Right cardiac atrium (tissue), 5 donors: ENCODE results near the gene SERHL2. TPM values are rescaled to one million over a fixed set of nuclear protein-coding genes. Genes with fewer than 3 reads are reported as not detected.

Source experiments
- ATAC-seq, 2 donors: fragments of 200-7000 bp; cut with Tn5 transposase; one replicate each; pipeline versions ENCODE4 v1.8.0 to v1.9.1; 2020; ENCODE audit warnings: moderate library complexity in 2 of 2, mild to moderate bottlenecking in 1 of 2
- DNase-seq, 3 donors: peaks; one replicate each; pipeline ENCODE4 v3.0.0-alpha.2; 2020
- H3K27ac ChIP-seq: one replicate; pipeline ENCODE4 v1.5.1; 2013; ENCODE audit warnings: mild to moderate bottlenecking, low read length, control low read depth, moderate library complexity
- H3K27me3 ChIP-seq: one replicate; pipeline ENCODE4 v1.6.1; 2013; ENCODE audit not compliant: control insufficient read depth, insufficient read depth
- H3K4me1 ChIP-seq: one replicate; pipeline ENCODE4 v1.6.1; 2013; ENCODE audit warnings: low read length; ENCODE audit not compliant: control insufficient read depth, insufficient read depth
- H3K4me3 ChIP-seq: one replicate; pipeline ENCODE4 v1.5.1; 2013; ENCODE audit warnings: low read length, control low read depth
- H3K9me3 ChIP-seq: one replicate; pipeline ENCODE4 v1.6.1; 2013; ENCODE audit warnings: low read length; ENCODE audit not compliant: control insufficient read depth
- WGBS: extraction: QIAGEN DNeasy Blood & Tissue Kit; methylation state at CpG from one replicate; pipeline ENCODE4 v1.1.7; 2013; 5-methylcytosine and 5-hydroxymethylcytosine counted together
- intact Hi-C, 4 donors: fragments of 100-400 bp; cut with DNase I; formaldehyde crosslinking; loops; one replicate each; pipeline versions ENCODE4 v1.11.0 to v1.14.0; 2022 to 2023
- polyA plus RNA-seq: library from polyadenylated mRNA; stranded (reverse); fragments of 200-250 nt; gene quantifications from one replicate; pipeline ENCODE4 v1.2.3, GENCODE V29; 2013
- total RNA-seq, 4 donors: library from RNA; stranded (reverse); fragmentation: NEBNext Ultra II Directional; extraction: Animal tissue kit (Norgen Biotek cat#: 25700); gene quantifications; one replicate each; pipeline ENCODE4 v1.2.1, GENCODE V29; 2021
- donor health status: healthy with polysubstance abuse.
- donor health status: DM: no; HTN: yes; CAD: no.
- donor health status: DM: no; HTN: no; CAD: no.
- donor health status: DM: no; HTN: yes; CAD: no; lungs with severe emphysema.
- donor health status: DM: yes; HTN: yes; CAD: no.

The SERHL2 gene
- total and polyA plus RNA-seq, 5 donors, result 3.3 to 5.0 (median 4.8) TPM

DNA sequence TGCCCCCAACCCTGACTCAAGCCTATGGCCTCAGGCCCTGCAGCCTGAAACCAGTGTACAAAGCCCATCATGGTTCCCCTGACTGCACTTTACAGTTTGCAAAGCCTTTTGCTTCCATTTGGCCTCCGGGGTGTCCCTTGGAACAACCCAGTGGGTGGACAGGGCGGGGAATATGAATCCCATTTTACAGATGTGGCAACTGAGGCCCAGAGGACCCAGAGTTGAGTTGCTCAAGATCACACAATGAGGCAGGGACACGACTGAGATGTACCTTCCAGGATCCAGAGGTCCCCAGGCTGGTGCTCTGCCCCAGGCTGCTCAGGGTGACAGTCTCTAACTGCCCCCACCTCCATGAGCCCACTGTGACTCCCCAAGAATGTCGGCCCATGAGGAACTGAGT is 66.3 kb downstream of the SERHL2 start:
- H3K4me1 ChIP-seq, result peaks cover 3% of the 10 kb centered on the region
- intact Hi-C loops, result no loop called here
- no peaks in the 10 kb centered on the region for H3K9me3 ChIP-seq
- no peak overlapping the region for H3K4me3 ChIP-seq
- ATAC-seq, result no peak
- no peak for DNase-seq
- H3K27ac ChIP-seq, result no peak overlapping the region
- 93% methylated on average over 4 of the region's 4 CpGs for WGBS
- H3K27me3 ChIP-seq, result no peaks in the 10 kb centered on the region

DNA sequence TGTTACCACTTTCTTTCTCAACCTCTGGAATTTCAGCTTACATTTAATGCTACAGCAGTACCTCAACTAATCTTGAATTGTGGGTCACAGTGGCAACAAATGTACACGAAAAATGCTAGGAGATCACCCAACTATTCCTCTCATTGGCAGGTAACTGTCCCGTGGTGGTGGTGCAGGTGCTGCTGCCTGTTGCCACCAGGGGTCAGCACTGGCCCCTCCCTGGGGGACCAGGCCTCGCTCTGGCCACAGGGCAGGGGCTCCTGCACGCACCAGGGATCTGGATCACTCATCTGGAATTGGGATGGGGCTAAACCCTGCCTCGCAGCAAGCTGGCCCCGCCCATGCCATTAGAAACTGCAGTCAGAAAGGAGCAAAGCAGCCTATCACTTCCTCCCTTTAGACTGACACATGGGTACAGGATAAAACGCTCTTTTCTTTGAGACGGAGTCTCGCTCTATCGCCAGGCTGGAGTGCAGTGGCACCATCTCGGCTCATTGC is 67.8 kb downstream of the SERHL2 start:
- Histone ChIP-seq H3K9me3 (no peaks in the 10 kb centered on the region), H3K4me3 (no peak overlapping the region), H3K27me3 (no peaks in the 10 kb centered on the region), H3K27ac (no peak overlapping the region), H3K4me1 (peaks cover 3% of the 10 kb centered on the region)
- 46% methylated on average over 11 of the region's 11 CpGs for WGBS
- ATAC-seq (peak; percentile 52 to 56), DNase-seq (peak; percentile 77 to 90 (median 88))
- intact Hi-C loops, result no loop called here

DNA sequence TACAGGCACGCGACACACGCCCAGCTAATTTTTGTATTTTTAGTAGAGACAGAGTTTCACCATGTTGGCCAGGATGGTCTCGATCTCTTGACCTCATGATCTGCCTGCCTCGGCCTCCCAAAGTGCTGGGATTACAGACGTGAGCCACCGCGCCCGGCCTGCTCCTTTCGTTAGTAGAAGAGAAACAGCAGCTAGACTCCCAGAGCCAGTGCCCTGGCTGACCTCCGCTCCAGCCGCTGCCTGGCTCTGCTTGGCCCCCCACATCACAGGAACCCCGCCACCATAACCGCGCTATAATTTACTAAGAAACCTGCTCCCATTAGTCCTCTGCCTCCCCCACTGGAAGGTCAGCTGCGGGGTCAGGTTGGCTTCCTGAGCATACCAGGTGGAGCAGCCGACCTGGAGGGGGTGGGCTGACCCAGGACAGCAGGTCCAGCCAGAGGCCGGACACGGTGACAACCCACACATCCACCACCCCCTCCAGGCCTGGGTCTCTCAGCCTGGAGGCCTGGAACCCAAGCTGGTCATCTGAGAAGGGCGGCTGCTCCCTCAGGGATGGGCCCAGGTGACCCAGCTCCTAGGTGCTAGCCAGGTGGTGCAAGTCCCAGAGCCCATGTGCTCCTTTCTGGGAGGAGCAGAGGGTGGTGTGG is 68.4 kb downstream of the SERHL2 start:
- WGBS, result 89% methylated on average over 20 of the region's 20 CpGs
- H3K4me1 ChIP-seq, result peaks cover 3% of the 10 kb centered on the region
- intact Hi-C loops, result no loop called here
- peak in 1 of 3 donors; percentile 54 for DNase-seq
- H3K9me3 ChIP-seq, result no peaks in the 10 kb centered on the region
- H3K4me3 ChIP-seq, result no peak overlapping the region
- no peak overlapping the region for H3K27ac ChIP-seq
- H3K27me3 ChIP-seq, result no peaks in the 10 kb centered on the region
- no peak for ATAC-seq

DNA sequence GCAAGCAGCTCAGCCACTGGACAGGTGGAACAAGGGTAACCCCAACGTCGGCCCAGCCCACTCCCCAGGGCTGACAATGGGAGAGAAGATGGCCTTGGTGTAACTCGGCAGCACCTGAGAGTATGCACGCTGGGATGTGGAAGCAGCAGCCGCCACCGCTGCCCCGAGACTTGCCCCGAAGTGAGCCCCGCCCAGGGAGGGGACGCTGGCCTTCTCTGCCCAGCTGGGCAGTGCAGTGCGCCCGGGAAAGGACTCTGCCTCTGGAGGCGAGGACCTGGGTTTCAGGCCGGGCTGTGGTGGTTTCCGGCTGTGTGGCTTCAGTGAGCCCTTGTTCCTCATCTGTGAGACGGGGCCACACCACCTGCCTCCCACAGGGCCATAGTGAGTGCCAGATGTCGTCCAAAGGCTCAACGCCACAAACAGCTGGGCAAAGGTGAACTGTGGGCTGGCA is 69.6 kb downstream of the SERHL2 start:
- Histone ChIP-seq H3K27ac (peak overlapping the region; percentile 9), H3K4me1 (no peaks in the 10 kb centered on the region), H3K27me3 (no peaks in the 10 kb centered on the region), H3K9me3 (no peaks in the 10 kb centered on the region), H3K4me3 (no peak overlapping the region)
- intact Hi-C loops, result no loop called here
- no peak for ATAC-seq
- peak in 1 of 3 donors; percentile 60 for DNase-seq
- 81% methylated on average over 18 of the region's 18 CpGs for WGBS

Other genes starting within 250 kb of the SERHL2 start
- gene NFAM1, start 121.6 kb upstream of the SERHL2 start, total RNA-seq, result 1 to 10 TPM; 2.5 to 4.9 (median 3.2) TPM
- 1.0 TPM for gene NFAM1, start 121.6 kb upstream of the SERHL2 start, polyA plus RNA-seq
- 10 to 100 TPM; 23.5 to 29.8 (median 25.1) TPM for gene RRP7A, start 34.2 kb upstream of the SERHL2 start, total RNA-seq
- 19.3 TPM for gene RRP7A, start 34.2 kb upstream of the SERHL2 start, polyA plus RNA-seq
- 10 to 100 TPM; 33.2 to 44.7 (median 38.7) TPM for gene POLDIP3, start 60.9 kb downstream of the SERHL2 start, total RNA-seq
- 20.8 TPM for gene POLDIP3, start 60.9 kb downstream of the SERHL2 start, polyA plus RNA-seq
- gene ATP5MGL, start 86.6 kb downstream of the SERHL2 start, total RNA-seq, result 1 to 10 TPM in 1 of 4 donors, under 1 TPM in 2, not detected in 1; 0.40 to 1.1 (median 0.47) TPM
- 0.16 TPM for gene ATP5MGL, start 86.6 kb downstream of the SERHL2 start, polyA plus RNA-seq
- 100 to 1,000 TPM; 343 to 487 (median 377) TPM for gene CYB5R3, start 95.4 kb downstream of the SERHL2 start, total RNA-seq
- 322 TPM for gene CYB5R3, start 95.4 kb downstream of the SERHL2 start, polyA plus RNA-seq
- gene A4GALT, start 166.9 kb downstream of the SERHL2 start, total RNA-seq, result 100 to 1,000 TPM in 1 of 4 donors, 10 to 100 TPM in 3; 74.3 to 103 (median 86.8) TPM
- 66.3 TPM for gene A4GALT, start 166.9 kb downstream of the SERHL2 start, polyA plus RNA-seq